ENCODE measurements around the gene PTPRR.

DNA sequence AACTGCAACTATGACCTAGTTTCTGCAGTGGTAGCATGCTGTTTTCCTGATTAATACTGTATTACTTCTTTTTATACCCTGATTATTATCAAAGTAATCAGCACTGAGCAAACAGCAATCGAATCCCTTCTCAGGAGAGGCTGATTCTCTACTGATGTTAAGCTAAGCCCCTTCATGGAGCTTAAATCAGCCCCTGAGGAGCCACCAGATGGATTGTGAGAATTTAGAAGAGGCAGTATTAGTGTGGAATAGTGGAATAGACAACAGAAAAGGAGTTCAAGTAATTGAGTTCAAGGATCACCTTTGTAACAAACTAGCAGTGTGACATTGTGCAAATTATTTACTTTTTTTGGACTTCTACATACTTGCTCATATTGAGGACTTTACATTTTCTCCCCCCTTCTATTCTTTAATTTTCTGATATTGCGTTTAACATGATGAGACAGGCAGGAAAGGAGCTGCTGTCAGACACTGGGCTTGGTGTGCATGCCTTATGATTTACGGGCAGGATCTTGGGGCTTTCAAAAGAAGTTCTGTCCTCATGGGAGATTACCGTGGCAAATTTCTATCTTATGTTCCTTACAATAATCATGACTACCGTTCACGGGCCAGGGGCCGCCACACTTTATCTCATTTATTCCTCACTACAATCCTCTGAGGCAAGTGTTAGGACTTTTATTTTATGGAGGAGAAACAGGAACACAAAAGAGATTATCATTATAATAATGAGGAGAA, 68.0 kb downstream of the PTPRR start:
- TF ChIP-seq, protein P1, sequence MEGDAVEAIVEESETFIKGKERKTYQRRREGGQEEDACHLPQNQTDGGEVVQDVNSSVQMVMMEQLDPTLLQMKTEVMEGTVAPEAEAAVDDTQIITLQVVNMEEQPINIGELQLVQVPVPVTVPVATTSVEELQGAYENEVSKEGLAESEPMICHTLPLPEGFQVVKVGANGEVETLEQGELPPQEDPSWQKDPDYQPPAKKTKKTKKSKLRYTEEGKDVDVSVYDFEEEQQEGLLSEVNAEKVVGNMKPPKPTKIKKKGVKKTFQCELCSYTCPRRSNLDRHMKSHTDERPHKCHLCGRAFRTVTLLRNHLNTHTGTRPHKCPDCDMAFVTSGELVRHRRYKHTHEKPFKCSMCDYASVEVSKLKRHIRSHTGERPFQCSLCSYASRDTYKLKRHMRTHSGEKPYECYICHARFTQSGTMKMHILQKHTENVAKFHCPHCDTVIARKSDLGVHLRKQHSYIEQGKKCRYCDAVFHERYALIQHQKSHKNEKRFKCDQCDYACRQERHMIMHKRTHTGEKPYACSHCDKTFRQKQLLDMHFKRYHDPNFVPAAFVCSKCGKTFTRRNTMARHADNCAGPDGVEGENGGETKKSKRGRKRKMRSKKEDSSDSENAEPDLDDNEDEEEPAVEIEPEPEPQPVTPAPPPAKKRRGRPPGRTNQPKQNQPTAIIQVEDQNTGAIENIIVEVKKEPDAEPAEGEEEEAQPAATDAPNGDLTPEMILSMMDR (IDR thresholded peaks at IDR 0.05), result no peak
- no peak for TF ChIP-seq POLR2A (IDR thresholded peaks at IDR 0.05)

Data from breast epithelium (tissue), 3 donors.